Measurements from ENCODE around the gene TEX53. TPM values are rescaled to one million over a fixed set of nuclear protein-coding genes. Genes with fewer than 3 reads are reported as not detected.

The TEX53 gene
- polyA plus RNA-seq (2013, experiment 1 of 2): not detected
- not detected for polyA plus RNA-seq (2013, experiment 2 of 2)

DNA sequence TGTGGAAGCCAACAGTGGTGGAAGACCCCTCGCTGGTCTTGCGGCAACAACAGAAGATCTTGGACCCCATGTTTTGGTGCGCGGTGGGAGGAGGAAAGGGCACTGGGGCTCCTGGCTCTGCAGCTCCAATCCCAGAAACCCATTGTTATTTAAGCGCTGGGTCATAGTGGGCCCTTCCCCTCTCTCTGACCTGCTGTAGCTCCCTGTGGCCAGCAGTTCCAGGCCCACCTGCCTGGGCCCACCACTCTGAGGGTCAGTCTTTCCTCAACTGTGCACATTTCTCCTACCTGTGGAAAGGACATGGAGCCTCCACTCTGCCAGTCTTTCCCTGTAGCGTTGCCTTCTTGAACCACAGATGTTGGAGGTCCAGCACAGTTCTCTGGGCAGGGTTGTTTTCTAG lies at the start of gene TEX53:
TSS of gene TEX53 (minus strand) at position 101 of the 400 bp plus-strand sequence. CDS start at position 70, 31 bp downstream.
- H3K23ac ChIP-seq (ENCODE audit: low read depth, low read length, poor library complexity): no peak within 1 kb of the TSS
- no peak within 1 kb of the TSS for H2BK120ac ChIP-seq (ENCODE audit: low read depth, low read length)
- no peak within 1 kb of the TSS for H4K91ac ChIP-seq (ENCODE audit: low read depth, low read length, poor library complexity)

DNA sequence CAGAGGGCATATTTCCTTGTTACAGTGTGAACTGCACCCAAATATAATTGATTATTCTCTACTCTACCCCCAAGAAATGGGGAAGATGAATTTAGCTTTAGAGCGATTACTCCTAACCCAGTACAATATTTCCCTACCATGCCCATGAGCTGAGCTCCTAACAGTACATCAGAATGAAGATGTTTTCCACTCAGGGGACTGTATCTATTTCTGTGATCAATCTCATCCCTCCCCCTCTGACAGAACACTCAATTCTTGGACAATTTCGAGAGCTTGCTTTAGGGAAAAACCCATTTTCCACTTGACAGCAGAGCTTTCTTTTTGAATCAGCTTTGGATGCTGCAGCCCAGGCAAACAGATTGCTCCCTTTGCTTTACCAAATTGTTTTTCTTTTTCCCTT lies 49.1 kb upstream of the TEX53 start:
- no CpG with 5 or more reads among the region's 2 CpGs for WGBS, 2 donors (ENCODE audit: extremely low coverage in 2 of 2, insufficient read length in 2 of 2, insufficient replicate concordance in 1 of 2)

More for the DNA sequence above, at the start of gene TEX53:
- DNase-seq (ENCODE audit: low spot score): no peak
- H3K4me3 ChIP-seq (ENCODE audit: low read length in 2 of 2): no peak within 1 kb of the TSS
- H2BK5ac ChIP-seq (ENCODE audit: low read length): no peak within 1 kb of the TSS
- no peak within 1 kb of the TSS for H4K8ac ChIP-seq (ENCODE audit: low read depth, low read length)
- no peak within 1 kb of the TSS for H3K4ac ChIP-seq (ENCODE audit: low read length)
- no peak within 1 kb of the TSS for H3K18ac ChIP-seq (ENCODE audit: low read length)
- no peaks in the 10 kb centered on the region for H3K9me3 ChIP-seq (replicated peaks in 1 of 2; ENCODE audit: control insufficient read depth in 2 of 2, insufficient read depth in 1 of 2, low read depth in 1 of 2, low read length in 2 of 2)
- H3K14ac ChIP-seq (ENCODE audit: low read length): no peak within 1 kb of the TSS
- H3K4me2 ChIP-seq (ENCODE audit: insufficient read depth, low read length, poor library complexity, severe bottlenecking): no peak within 1 kb of the TSS
- peaks cover 0 to 2% (median 0%) of the 10 kb centered on the region in 3 experiments for H3K27me3 ChIP-seq (ENCODE audit: control insufficient read depth in 3 of 3, insufficient read depth in 3 of 3, low read depth in 1 of 3, low read length in 3 of 3)
- peaks cover 0 to 2% of the 10 kb centered on the region in 2 donors for H3K4me1 ChIP-seq (ENCODE audit: control insufficient read depth in 2 of 2, insufficient read depth in 1 of 2, low read depth in 1 of 2, low read length in 2 of 2)
- no peak within 1 kb of the TSS for H2BK12ac ChIP-seq (ENCODE audit: low read length)
- H2AFZ ChIP-seq (ENCODE audit: low read length): no peak within 1 kb of the TSS
- no peaks in the 10 kb centered on the region for H3K79me1 ChIP-seq (ENCODE audit: low read depth, low read length)
- H2BK15ac ChIP-seq (ENCODE audit: low read length): no peak within 1 kb of the TSS
- H3K36me3 ChIP-seq (replicated peaks in 1 of 2; ENCODE audit: control insufficient read depth in 2 of 2, insufficient read depth in 2 of 2, low read length in 2 of 2): no peaks in the 10 kb centered on the region
- H2AK5ac ChIP-seq (ENCODE audit: low read depth, low read length): peak within 1 kb of the TSS; percentile 43
- no peak within 1 kb of the TSS for H3K27ac ChIP-seq (replicated peaks; ENCODE audit: low read length)
- no peak within 1 kb of the TSS for H3K9ac ChIP-seq (ENCODE audit: low read depth, low read length, poor library complexity)
- WGBS, 2 donors (ENCODE audit: extremely low coverage in 2 of 2, insufficient read length in 2 of 2, insufficient replicate concordance in 1 of 2): no CpG with 5 or more reads among the region's 6 CpGs

GRCh38 chr9:114701988-114702387 lies 44.4 kb upstream of the TEX53 start:
- Histone ChIP-seq H2BK15ac (ENCODE audit: low read length) (no peak overlapping the region), H2AFZ (ENCODE audit: low read length) (no peak overlapping the region), H3K9ac (ENCODE audit: low read depth, low read length, poor library complexity) (no peak overlapping the region), H3K27me3 (ENCODE audit: control insufficient read depth in 3 of 3, insufficient read depth in 3 of 3, low read depth in 1 of 3, low read length in 3 of 3) (peaks cover 0 to 9% (median 0%) of the 10 kb centered on the region in 3 experiments), H3K9me3 (replicated peaks in 1 of 2; ENCODE audit: control insufficient read depth in 2 of 2, insufficient read depth in 1 of 2, low read depth in 1 of 2, low read length in 2 of 2) (no peaks in the 10 kb centered on the region), H3K4me3 (ENCODE audit: low read length in 2 of 2) (no peak overlapping the region), H3K79me1 (ENCODE audit: low read depth, low read length) (no peaks in the 10 kb centered on the region), H3K14ac (ENCODE audit: low read length) (no peak overlapping the region), H3K36me3 (replicated peaks in 1 of 2; ENCODE audit: control insufficient read depth in 2 of 2, insufficient read depth in 2 of 2, low read length in 2 of 2) (no peaks in the 10 kb centered on the region), H4K8ac (ENCODE audit: low read depth, low read length) (no peak overlapping the region), H3K23ac (ENCODE audit: low read depth, low read length, poor library complexity) (no peak overlapping the region), H2BK5ac (ENCODE audit: low read length) (no peak overlapping the region), H2AK5ac (ENCODE audit: low read depth, low read length) (no peak overlapping the region), H4K91ac (ENCODE audit: low read depth, low read length, poor library complexity) (no peak overlapping the region), H3K18ac (ENCODE audit: low read length) (no peak overlapping the region), H3K4me2 (ENCODE audit: insufficient read depth, low read length, poor library complexity, severe bottlenecking) (no peak overlapping the region), H2BK12ac (ENCODE audit: low read length) (no peak overlapping the region), H3K4ac (ENCODE audit: low read length) (no peak overlapping the region), H3K4me1 (ENCODE audit: control insufficient read depth in 2 of 2, insufficient read depth in 1 of 2, low read depth in 1 of 2, low read length in 2 of 2) (no peaks in the 10 kb centered on the region), H3K27ac (replicated peaks; ENCODE audit: low read length) (no peak overlapping the region), H2BK120ac (ENCODE audit: low read depth, low read length) (no peak overlapping the region)
- DNase-seq (ENCODE audit: low spot score): no peak

More for the DNA sequence above, 49.1 kb upstream of the TEX53 start:
- no peak overlapping the region for H3K18ac ChIP-seq (ENCODE audit: low read length)
- H2BK5ac ChIP-seq (ENCODE audit: low read length): no peak overlapping the region
- no peak overlapping the region for H2BK15ac ChIP-seq (ENCODE audit: low read length)
- no peak overlapping the region for H2BK12ac ChIP-seq (ENCODE audit: low read length)
- no peak overlapping the region for H3K9ac ChIP-seq (ENCODE audit: low read depth, low read length, poor library complexity)
- no peak overlapping the region for H2AFZ ChIP-seq (ENCODE audit: low read length)
- peaks cover 0 to 13% (median 0%) of the 10 kb centered on the region in 3 experiments for H3K27me3 ChIP-seq (ENCODE audit: control insufficient read depth in 3 of 3, insufficient read depth in 3 of 3, low read depth in 1 of 3, low read length in 3 of 3)
- H3K79me1 ChIP-seq (ENCODE audit: low read depth, low read length): no peaks in the 10 kb centered on the region
- H2AK5ac ChIP-seq (ENCODE audit: low read depth, low read length): no peak overlapping the region
- no peaks in the 10 kb centered on the region for H3K9me3 ChIP-seq (replicated peaks in 1 of 2; ENCODE audit: control insufficient read depth in 2 of 2, insufficient read depth in 1 of 2, low read depth in 1 of 2, low read length in 2 of 2)
- H2BK120ac ChIP-seq (ENCODE audit: low read depth, low read length): no peak overlapping the region
- H3K36me3 ChIP-seq (replicated peaks in 1 of 2; ENCODE audit: control insufficient read depth in 2 of 2, insufficient read depth in 2 of 2, low read length in 2 of 2): no peaks in the 10 kb centered on the region
- no peak overlapping the region for H3K4me3 ChIP-seq (ENCODE audit: low read length in 2 of 2)
- H3K14ac ChIP-seq (ENCODE audit: low read length): no peak overlapping the region
- DNase-seq (ENCODE audit: low spot score): no peak
- no peak overlapping the region for H3K4ac ChIP-seq (ENCODE audit: low read length)
- H3K4me1 ChIP-seq (ENCODE audit: control insufficient read depth in 2 of 2, insufficient read depth in 1 of 2, low read depth in 1 of 2, low read length in 2 of 2): no peaks in the 10 kb centered on the region
- no peak overlapping the region for H4K8ac ChIP-seq (ENCODE audit: low read depth, low read length)
- no peak overlapping the region for H3K27ac ChIP-seq (replicated peaks; ENCODE audit: low read length)
- no peak overlapping the region for H3K23ac ChIP-seq (ENCODE audit: low read depth, low read length, poor library complexity)
- no peak overlapping the region for H3K4me2 ChIP-seq (ENCODE audit: insufficient read depth, low read length, poor library complexity, severe bottlenecking)
- no peak overlapping the region for H4K91ac ChIP-seq (ENCODE audit: low read depth, low read length, poor library complexity)

GRCh38 chr9:114697951-114698351 lies 40.3 kb upstream of the TEX53 start:
- H3K14ac ChIP-seq (ENCODE audit: low read length): no peak overlapping the region
- no peak overlapping the region for H3K23ac ChIP-seq (ENCODE audit: low read depth, low read length, poor library complexity)
- H3K4me2 ChIP-seq (ENCODE audit: insufficient read depth, low read length, poor library complexity, severe bottlenecking): no peak overlapping the region
- no peak overlapping the region for H3K27ac ChIP-seq (replicated peaks; ENCODE audit: low read length)
- no peak overlapping the region for H2BK5ac ChIP-seq (ENCODE audit: low read length)
- no peak overlapping the region for H3K18ac ChIP-seq (ENCODE audit: low read length)
- no peak overlapping the region for H4K91ac ChIP-seq (ENCODE audit: low read depth, low read length, poor library complexity)
- no peak overlapping the region for H3K4me3 ChIP-seq (ENCODE audit: low read length in 2 of 2)
- H3K4me1 ChIP-seq (ENCODE audit: control insufficient read depth in 2 of 2, insufficient read depth in 1 of 2, low read depth in 1 of 2, low read length in 2 of 2): no peaks in the 10 kb centered on the region
- WGBS, 2 donors (ENCODE audit: extremely low coverage in 2 of 2, insufficient read length in 2 of 2, insufficient replicate concordance in 1 of 2): no CpG with 5 or more reads among the region's 4 CpGs
- DNase-seq (ENCODE audit: low spot score): no peak
- no peaks in the 10 kb centered on the region for H3K36me3 ChIP-seq (replicated peaks in 1 of 2; ENCODE audit: control insufficient read depth in 2 of 2, insufficient read depth in 2 of 2, low read length in 2 of 2)
- no peak overlapping the region for H2AK5ac ChIP-seq (ENCODE audit: low read depth, low read length)
- H4K8ac ChIP-seq (ENCODE audit: low read depth, low read length): no peak overlapping the region
- H2BK120ac ChIP-seq (ENCODE audit: low read depth, low read length): no peak overlapping the region
- no peak overlapping the region for H2AFZ ChIP-seq (ENCODE audit: low read length)
- no peak overlapping the region for H2BK12ac ChIP-seq (ENCODE audit: low read length)
- H2BK15ac ChIP-seq (ENCODE audit: low read length): no peak overlapping the region
- no peaks in the 10 kb centered on the region for H3K79me1 ChIP-seq (ENCODE audit: low read depth, low read length)
- H3K4ac ChIP-seq (ENCODE audit: low read length): no peak overlapping the region
- H3K9me3 ChIP-seq (replicated peaks in 1 of 2; ENCODE audit: control insufficient read depth in 2 of 2, insufficient read depth in 1 of 2, low read depth in 1 of 2, low read length in 2 of 2): no peaks in the 10 kb centered on the region
- H3K27me3 ChIP-seq (ENCODE audit: control insufficient read depth in 3 of 3, insufficient read depth in 3 of 3, low read depth in 1 of 3, low read length in 3 of 3): no peaks in the 10 kb centered on the region
- no peak overlapping the region for H3K9ac ChIP-seq (ENCODE audit: low read depth, low read length, poor library complexity)
